ENCODE results near the gene LMAN1.

LMAN1 gene

GRCh38 chr18:59303656-59304195, 55.3 kb downstream of the LMAN1 start:
- no peak for DNase-seq (ENCODE audit: low read depth, low spot score)

DNA sequence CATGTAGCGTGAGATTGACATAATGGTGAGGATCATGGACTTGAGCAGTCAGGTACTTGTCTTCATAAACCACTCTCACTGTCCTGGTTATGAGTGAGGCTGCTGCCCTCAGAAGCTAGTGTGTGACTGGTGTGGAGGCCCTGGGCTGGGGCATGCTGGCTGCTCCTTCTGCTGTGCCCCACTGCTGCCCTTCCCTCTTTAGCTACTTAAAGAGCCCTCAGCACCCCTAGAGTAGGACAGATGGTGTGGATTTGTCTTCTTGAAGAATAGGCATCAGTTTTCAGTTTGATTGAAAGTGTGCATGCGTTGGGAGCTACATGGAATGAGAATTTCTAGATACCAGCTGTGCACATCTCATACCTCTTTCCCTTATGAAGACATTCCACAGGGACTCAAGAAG, 56.1 kb downstream of the LMAN1 start:
- no peak for DNase-seq (ENCODE audit: low read depth, low spot score)

DNA sequence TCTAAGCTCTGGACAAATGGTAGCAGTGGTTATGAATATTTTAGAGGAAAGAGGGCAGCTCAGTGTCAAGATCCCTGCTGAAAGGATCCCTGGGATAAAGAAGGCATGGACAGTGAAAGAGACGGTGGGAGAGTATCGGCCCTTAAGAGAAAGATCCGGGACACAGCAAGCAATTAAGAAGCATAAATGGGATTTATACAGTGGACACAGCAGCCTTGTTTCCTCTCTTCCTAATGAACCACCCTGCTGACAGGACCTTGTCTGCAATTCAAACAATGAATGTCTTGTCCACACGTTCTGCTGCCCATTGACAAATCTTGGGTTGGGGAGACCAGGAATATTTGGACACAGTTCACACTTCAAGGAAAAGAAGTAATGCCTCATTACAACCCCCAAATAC, 57.1 kb downstream of the LMAN1 start:
- no peak for DNase-seq (ENCODE audit: low read depth, low spot score)

GRCh38 chr18:59300676-59301285, 58.3 kb downstream of the LMAN1 start:
- DNase-seq (ENCODE audit: low read depth, low spot score), result no peak

DNA sequence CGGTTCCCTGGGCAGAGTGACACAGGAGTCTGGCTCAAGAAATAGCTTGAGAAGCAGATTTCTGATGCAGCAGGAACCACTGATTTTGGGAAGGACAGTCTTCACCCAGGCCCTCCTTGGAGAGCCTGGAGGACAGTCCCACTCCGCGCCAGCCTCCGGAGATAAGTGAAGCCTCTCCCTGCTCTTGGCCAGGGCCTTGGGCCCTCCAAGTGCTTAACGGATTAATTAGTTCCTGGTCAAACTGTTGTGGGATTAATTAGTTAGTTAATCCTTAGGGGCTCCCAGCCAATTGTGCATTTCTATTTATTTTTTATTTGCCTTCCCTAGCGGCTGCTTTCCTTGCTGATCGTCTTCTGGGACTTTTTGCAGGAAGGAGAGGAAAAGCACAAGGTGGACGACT, 60.2 kb downstream of the LMAN1 start:
- no peak for DNase-seq (ENCODE audit: low read depth, low spot score)

DNA sequence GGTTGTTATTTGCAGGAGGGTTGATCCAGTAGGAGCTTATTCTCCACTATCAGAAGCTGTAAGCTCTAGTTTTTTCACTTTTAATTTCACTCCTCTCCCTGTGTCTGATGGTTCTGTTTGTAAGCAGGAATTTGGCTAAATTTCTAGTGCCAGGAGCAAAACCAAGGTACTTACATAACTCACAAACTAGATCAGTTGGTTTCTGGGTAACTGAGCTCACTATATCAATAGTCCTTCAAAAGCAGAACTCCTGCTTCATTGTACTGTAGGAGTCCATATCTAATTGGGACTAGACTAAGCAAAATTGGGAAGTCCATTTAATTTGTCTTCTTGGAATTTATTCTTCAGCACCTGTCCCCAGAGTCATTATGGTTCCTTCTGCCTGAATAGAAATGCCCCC, 65.7 kb downstream of the LMAN1 start:
- no peak for DNase-seq (ENCODE audit: low read depth, low spot score)

GRCh38 chr18:59286341-59286740, 72.7 kb downstream of the LMAN1 start:
- no peak for DNase-seq (ENCODE audit: low read depth, low spot score)

DNA sequence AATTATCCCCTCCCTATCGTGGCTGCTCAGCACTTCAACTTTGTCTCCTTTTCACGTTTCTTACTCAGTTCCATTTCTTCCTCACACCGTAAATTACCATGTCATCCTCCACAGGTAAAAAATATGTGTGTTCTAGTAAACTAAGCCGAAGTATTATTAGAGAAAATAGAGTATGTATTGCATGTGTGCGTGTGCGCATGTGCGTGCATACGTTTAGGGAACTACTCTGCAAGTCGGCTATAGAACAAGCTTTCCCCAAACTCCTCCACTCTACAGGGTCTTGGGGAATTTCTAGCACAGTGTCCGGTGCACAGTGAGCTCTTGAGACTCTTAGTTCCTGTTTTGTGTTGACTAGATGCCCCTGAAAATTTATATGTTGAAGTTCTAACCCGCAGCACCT, 76.7 kb downstream of the LMAN1 start:
- DNase-seq (ENCODE audit: low read depth, low spot score), result no peak

DNA sequence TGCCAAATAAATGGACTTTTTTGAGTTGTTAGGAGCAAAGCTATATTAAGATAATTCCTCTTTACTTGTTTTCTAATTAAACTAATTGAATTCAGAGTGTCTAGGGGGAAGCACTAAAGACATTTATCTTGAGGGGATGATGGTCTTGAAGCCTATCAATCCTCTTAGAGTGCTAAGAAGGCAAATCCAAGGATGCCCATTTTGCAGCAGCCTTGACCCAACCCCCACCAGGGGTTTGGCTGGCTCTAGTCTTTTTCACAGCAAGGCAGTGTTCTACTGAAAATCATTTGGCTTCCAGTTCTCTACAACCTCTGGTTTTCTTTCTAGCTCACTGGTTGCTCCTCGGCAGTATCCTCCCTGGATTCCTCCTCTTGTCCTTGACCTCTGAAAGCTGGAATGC, 79.3 kb downstream of the LMAN1 start:
- no peak for DNase-seq (ENCODE audit: low read depth, low spot score)

GRCh38 chr18:59279193-59279592, 79.9 kb downstream of the LMAN1 start:
- DNase-seq (ENCODE audit: low read depth, low spot score), result no peak

GRCh38 chr18:59278793-59279192, 80.3 kb downstream of the LMAN1 start:
- DNase-seq (ENCODE audit: low read depth, low spot score), result no peak

Measured in ELF-1 (cell line).